H9 (cell line): Measurements from ENCODE around the gene WIZ. TPM values are rescaled to one million over a fixed set of nuclear protein-coding genes. Genes with fewer than 3 reads are reported as not detected.

Experiments used
- DNase-seq: peaks from one replicate; pipeline ENCODE4 v3.0.0-alpha.2; 2017
- H2AFZ ChIP-seq: one replicate; pipeline ENCODE4 v1.6.1; 2013; ENCODE audit warnings: mild to moderate bottlenecking, low read length, control low read depth, moderate library complexity
- H2AK5ac ChIP-seq: 2 replicates; pipeline ENCODE4 v1.6.1; 2013; ENCODE audit warnings: low read length, control low read depth, mixed read lengths; ENCODE audit not compliant: insufficient read length
- H2BK120ac ChIP-seq: one replicate; pipeline ENCODE4 v1.6.1; 2013; ENCODE audit warnings: low read depth, mild to moderate bottlenecking, low read length, control low read depth, inconsistent platforms; ENCODE audit not compliant: poor library complexity, severe bottlenecking
- H2BK12ac ChIP-seq: 2 replicates; pipeline ENCODE4 v1.6.1; 2013; ENCODE audit warnings: low read length, control low read depth, mixed read lengths, low read depth; ENCODE audit not compliant: insufficient read length
- H2BK15ac ChIP-seq: 2 replicates; pipeline ENCODE4 v1.6.1; 2013; ENCODE audit warnings: low read depth, low read length, control low read depth
- H2BK20ac ChIP-seq: one replicate; pipeline ENCODE4 v1.6.1; 2013; ENCODE audit warnings: low read depth, mild to moderate bottlenecking, low read length, control low read depth, inconsistent platforms; ENCODE audit not compliant: poor library complexity, severe bottlenecking
- H2BK5ac ChIP-seq: 2 replicates; pipeline ENCODE4 v1.6.1; 2013; ENCODE audit warnings: low read length, control low read depth, mixed read lengths; ENCODE audit not compliant: insufficient read length
- H3K14ac ChIP-seq: 2 replicates; pipeline ENCODE4 v1.6.1; 2013; ENCODE audit warnings: low read length, control low read depth; ENCODE audit not compliant: insufficient read depth
- H3K18ac ChIP-seq: 2 replicates; pipeline ENCODE4 v1.6.1; 2013; ENCODE audit warnings: low read depth, mild to moderate bottlenecking, mixed read lengths, low read length, control low read depth; ENCODE audit not compliant: insufficient read length
- H3K23ac ChIP-seq: 2 replicates; pipeline ENCODE4 v1.6.1; 2013; ENCODE audit warnings: low read length, control low read depth, mixed read lengths, low read depth; ENCODE audit not compliant: insufficient read length
- H3K23me2 ChIP-seq: 2 replicates; pipeline ENCODE4 v1.6.1; 2013; ENCODE audit warnings: low read depth, mild to moderate bottlenecking, mixed read lengths, low read length, control low read depth; ENCODE audit not compliant: insufficient read length, poor library complexity, severe bottlenecking
- H3K27ac ChIP-seq: 2 replicates; pipeline ENCODE4 v1.5.1; 2013; ENCODE audit warnings: low read length, control low read depth, mixed read lengths, low read depth; ENCODE audit not compliant: insufficient read length
- H3K27me3 ChIP-seq: 2 replicates; pipeline ENCODE4 v1.6.1; 2013; ENCODE audit warnings: low read length, control low read depth, inconsistent platforms; ENCODE audit not compliant: insufficient read depth
- H3K4ac ChIP-seq: 2 replicates; pipeline ENCODE4 v1.6.1; 2013; ENCODE audit warnings: low read depth, mild to moderate bottlenecking, control low read depth, inconsistent platforms, low read length, moderate library complexity
- H3K4me1 ChIP-seq: 2 replicates; pipeline ENCODE4 v1.6.1; 2013; ENCODE audit warnings: low read length, control low read depth, inconsistent platforms; ENCODE audit not compliant: insufficient read depth
- H3K4me2 ChIP-seq: 2 replicates; pipeline ENCODE4 v1.6.1; 2013; ENCODE audit warnings: low read length, control low read depth, mixed read lengths; ENCODE audit not compliant: insufficient read length, insufficient read depth
- H3K56ac ChIP-seq: 2 replicates; pipeline ENCODE4 v1.6.1; 2013; ENCODE audit warnings: low read depth, mild to moderate bottlenecking, mixed read lengths, low read length, control low read depth; ENCODE audit not compliant: insufficient read length
- H3K79me1 ChIP-seq: 2 replicates; pipeline ENCODE4 v1.6.1; 2013; ENCODE audit warnings: low read depth, mild to moderate bottlenecking, moderate library complexity, low read length, control low read depth, inconsistent platforms; ENCODE audit not compliant: insufficient read depth, poor library complexity, severe bottlenecking
- H3K79me2 ChIP-seq: 2 replicates; pipeline ENCODE4 v1.6.1; 2013; ENCODE audit warnings: low read length, control low read depth, inconsistent platforms; ENCODE audit not compliant: insufficient read depth
- H3K9ac ChIP-seq: 2 replicates; pipeline ENCODE4 v1.6.1; 2013; ENCODE audit warnings: low read length, control low read depth, mixed read lengths; ENCODE audit not compliant: insufficient read length; ENCODE audit errors: extremely low read depth
- H3K9me3 ChIP-seq: one replicate; pipeline ENCODE4 v1.6.1; 2013; ENCODE audit warnings: low read depth, low read length, inconsistent platforms; ENCODE audit not compliant: control insufficient read depth
- H3T11ph ChIP-seq: one replicate; pipeline ENCODE4 v1.6.1; 2013; ENCODE audit warnings: mild to moderate bottlenecking, low read length, control low read depth, inconsistent platforms
- H4K20me1 ChIP-seq: one replicate; pipeline ENCODE4 v1.6.1; 2013; ENCODE audit not compliant: control insufficient read depth, insufficient read length, insufficient read depth
- H4K5ac ChIP-seq: 2 replicates; pipeline ENCODE4 v1.6.1; 2013; ENCODE audit warnings: low read depth, mild to moderate bottlenecking, mixed read lengths, low read length, control low read depth; ENCODE audit not compliant: insufficient read length
- H4K8ac ChIP-seq: replicated peaks from 2 replicates; pipeline ENCODE4 v1.6.1; 2013; ENCODE audit warnings: low read length, control low read depth, mixed read lengths, low read depth; ENCODE audit not compliant: insufficient read length
- H4K91ac ChIP-seq: 2 replicates; pipeline ENCODE4 v1.6.1; 2013; ENCODE audit warnings: low read depth, mild to moderate bottlenecking, moderate library complexity, mixed read lengths, low read length, control low read depth; ENCODE audit not compliant: insufficient read length
- H3K27ac Mint-ChIP-seq, 3 experiments: 2 replicates in 2 of 3; 3 replicates in 1 of 3; pipeline ENCODE4 v1.8.0; 2020 to 2021; ENCODE audit warnings: mixed read lengths in 3 of 3, mild to moderate bottlenecking in 1 of 3, moderate library complexity in 1 of 3
- H3K27me3 Mint-ChIP-seq: 2 replicates; pipeline ENCODE4 v1.8.0; 2021; ENCODE audit warnings: low read depth, mild to moderate bottlenecking, moderate library complexity, mixed read lengths
- H3K36me3 Mint-ChIP-seq, 3 experiments: 2 replicates in 2 of 3; 3 replicates in 1 of 3; pipeline ENCODE4 v1.8.0; 2020 to 2021; ENCODE audit warnings: low read depth in 3 of 3, mixed read lengths in 3 of 3; ENCODE audit not compliant: insufficient read depth in 1 of 3
- H3K4me1 Mint-ChIP-seq, 2 experiments: 2 replicates each; pipeline ENCODE4 v1.8.0; 2020; ENCODE audit warnings: mixed read lengths in 2 of 2
- H3K4me3 Mint-ChIP-seq, 2 experiments: 2 replicates in 1 of 2; 3 replicates in 1 of 2; pipeline ENCODE4 v1.8.0; 2020 to 2021; ENCODE audit warnings: mild to moderate bottlenecking in 2 of 2, mixed read lengths in 2 of 2, moderate library complexity in 1 of 2
- H3K9me3 Mint-ChIP-seq, 2 experiments: 2 replicates in 1 of 2; 3 replicates in 1 of 2; pipeline ENCODE4 v1.8.0; 2020; ENCODE audit warnings: mild to moderate bottlenecking in 2 of 2, mixed read lengths in 2 of 2, moderate library complexity in 1 of 2
- WGBS: extraction: QIAGEN DNeasy Blood & Tissue Kit; methylation state at CpG from one replicate; pipeline ENCODE4 v1.1.7; 2013; ENCODE audit warnings: missing lambda C conversion rate, low lambda C conversion rate, mixed read lengths; ENCODE audit not compliant: insufficient read length; ENCODE audit errors: extremely low coverage; 5-methylcytosine and 5-hydroxymethylcytosine counted together
- total RNA-seq: library from RNA; stranded (reverse); gene quantifications from 2 replicates; pipeline ENCODE4 v1.2.1, GENCODE V29; 2021
- TF ChIP-seq, protein P1 (sequence below): fragments of 200-600 bp; sonication (generic); conservative IDR thresholded peaks from 3 replicates; pipeline ENCODE4 v1.8.0; 2021; ENCODE audit warnings: antibody characterized with exemption, mild to moderate bottlenecking

Gene WIZ
- total RNA-seq, 1 experiment from 2014 or later: 33.3 TPM

- Histone ChIP-seq H2BK20ac (no peak overlapping the region), H4K5ac (no peak overlapping the region), H3K4me1 (no peaks in the 10 kb centered on the region), H3K23me2 (no peaks in the 10 kb centered on the region), H3K14ac (no peak overlapping the region), H3K23ac (no peak overlapping the region), H3K56ac (no peak overlapping the region), H3K18ac (no peak overlapping the region), H4K8ac (no peak overlapping the region), H3T11ph (no peak overlapping the region), H2BK5ac (no peak overlapping the region), H3K9me3 (no peaks in the 10 kb centered on the region), H2AK5ac (no peak overlapping the region), H2AFZ (no peak overlapping the region), H4K20me1 (peaks cover 2% of the 10 kb centered on the region), H3K4ac (no peak overlapping the region), H3K79me2 (peaks cover 10% of the 10 kb centered on the region), H2BK120ac (no peak overlapping the region), H3K27ac (no peak overlapping the region), H3K27me3 (no peaks in the 10 kb centered on the region), H3K9ac (no peak overlapping the region), H2BK15ac (no peak overlapping the region), H3K79me1 (peaks cover 4% of the 10 kb centered on the region), H3K4me2 (no peak overlapping the region), H2BK12ac (no peak overlapping the region), H4K91ac (no peak overlapping the region)
- no peaks in the 10 kb centered on the region for H3K27me3 Mint-ChIP-seq
- no peaks in the 10 kb centered on the region; a peak in 1 of 5 replicates for H3K9me3 Mint-ChIP-seq
- H3K27ac Mint-ChIP-seq: no peak overlapping the region
- DNase-seq: no peak
- TF ChIP-seq, protein P1, sequence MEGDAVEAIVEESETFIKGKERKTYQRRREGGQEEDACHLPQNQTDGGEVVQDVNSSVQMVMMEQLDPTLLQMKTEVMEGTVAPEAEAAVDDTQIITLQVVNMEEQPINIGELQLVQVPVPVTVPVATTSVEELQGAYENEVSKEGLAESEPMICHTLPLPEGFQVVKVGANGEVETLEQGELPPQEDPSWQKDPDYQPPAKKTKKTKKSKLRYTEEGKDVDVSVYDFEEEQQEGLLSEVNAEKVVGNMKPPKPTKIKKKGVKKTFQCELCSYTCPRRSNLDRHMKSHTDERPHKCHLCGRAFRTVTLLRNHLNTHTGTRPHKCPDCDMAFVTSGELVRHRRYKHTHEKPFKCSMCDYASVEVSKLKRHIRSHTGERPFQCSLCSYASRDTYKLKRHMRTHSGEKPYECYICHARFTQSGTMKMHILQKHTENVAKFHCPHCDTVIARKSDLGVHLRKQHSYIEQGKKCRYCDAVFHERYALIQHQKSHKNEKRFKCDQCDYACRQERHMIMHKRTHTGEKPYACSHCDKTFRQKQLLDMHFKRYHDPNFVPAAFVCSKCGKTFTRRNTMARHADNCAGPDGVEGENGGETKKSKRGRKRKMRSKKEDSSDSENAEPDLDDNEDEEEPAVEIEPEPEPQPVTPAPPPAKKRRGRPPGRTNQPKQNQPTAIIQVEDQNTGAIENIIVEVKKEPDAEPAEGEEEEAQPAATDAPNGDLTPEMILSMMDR: no peak
- no peaks in the 10 kb centered on the region for H3K4me1 Mint-ChIP-seq
- H3K36me3 Mint-ChIP-seq: peaks cover 49 to 82% (median 71%) of the 10 kb centered on the region in 3 experiments
- H3K4me3 Mint-ChIP-seq: no peak overlapping the region
- no CpG with 5 or more reads among the region's 50 CpGs for WGBS
Observed at GRCh38 chr19:15398501-15399233, 51.1 kb downstream of the WIZ start.
